Lung (tissue), 12 donors: Measurements from ENCODE around the gene AZU1. TPM values are rescaled to one million over a fixed set of nuclear protein-coding genes. Genes with fewer than 3 reads are reported as not detected.
A peak's percentile ranks its signal among the peaks of the same experiment; 100 is the strongest.

Source experiments
- ATAC-seq: fragments of 200-7000 bp; cut with Tn5 transposase; one replicate; pipeline ENCODE4 v1.9.1; 2020; ENCODE audit warnings: moderate number of reproducible peaks; ENCODE audit not compliant: insufficient read depth, low FRiP score
- DNase-seq, 3 donors: peaks; one replicate each; pipeline ENCODE4 v3.0.0-alpha.2; 2013 to 2017
- H3K27ac ChIP-seq, 2 donors: one replicate each; pipeline ENCODE4 v1.5.1; 2013; ENCODE audit warnings: mild to moderate bottlenecking in 2 of 2, moderate library complexity in 2 of 2, control low read depth in 1 of 2, inconsistent platforms in 1 of 2, low read depth in 1 of 2, low read length in 1 of 2
- H3K27me3 ChIP-seq, 3 donors: one replicate each; pipeline ENCODE4 v1.5.1; 2013; ENCODE audit warnings: low read length in 2 of 3; ENCODE audit not compliant: control insufficient read depth in 3 of 3, insufficient read depth in 3 of 3
- H3K36me3 ChIP-seq, 4 donors: one replicate each; pipeline ENCODE4 v1.5.1; 2013; ENCODE audit warnings: low read length in 4 of 4, mild to moderate bottlenecking in 1 of 4, moderate library complexity in 1 of 4; ENCODE audit not compliant: control insufficient read depth in 4 of 4, insufficient read depth in 4 of 4
- H3K4me1 ChIP-seq, 5 donors: one replicate each; pipeline ENCODE4 v1.5.1; 2013; ENCODE audit warnings: low read length in 5 of 5, mild to moderate bottlenecking in 2 of 5, moderate library complexity in 1 of 5; ENCODE audit not compliant: control insufficient read depth in 5 of 5, insufficient read depth in 5 of 5
- H3K4me3 ChIP-seq: one replicate; pipeline ENCODE4 v1.5.1; 2013; ENCODE audit warnings: mild to moderate bottlenecking, control low read depth, moderate library complexity
- H3K9ac ChIP-seq, 2 donors: one replicate each; pipeline ENCODE4 v1.5.1; 2013; ENCODE audit warnings: low read length in 2 of 2, control low read depth in 1 of 2; ENCODE audit not compliant: insufficient read depth in 1 of 2
- H3K9me3 ChIP-seq, 4 donors: one replicate each; pipeline ENCODE4 v1.5.1; 2013; ENCODE audit warnings: low read length in 3 of 4, mild to moderate bottlenecking in 1 of 4, moderate library complexity in 1 of 4; ENCODE audit not compliant: control insufficient read depth in 4 of 4, insufficient read depth in 3 of 4
- CTCF ChIP-seq: IDR thresholded peaks from 2 replicates; pipeline ENCODE4 v1.5.1; 2012; ENCODE audit warnings: mild to moderate bottlenecking; ENCODE audit errors: control extremely low read depth, extremely low read depth
- WGBS, 2 donors: extraction: QIAGEN DNeasy Blood & Tissue Kit; methylation state at CpG; one replicate each; pipeline ENCODE4 v1.1.7; 2013; 5-methylcytosine and 5-hydroxymethylcytosine counted together
- polyA plus RNA-seq, 2 donors: library from polyadenylated mRNA; stranded (reverse); fragments of 200-250 nt; gene quantifications; one replicate each; pipeline ENCODE4 v1.2.1, GENCODE V29; 2013
- total RNA-seq, 2 donors: library from RNA; depleted of rRNA in 1 of 2; stranded (reverse); fragments of >200 nt in 1 of 2; gene quantifications; one replicate each; pipeline ENCODE4 v1.2.1, GENCODE V29; 2014 to 2021
- donor health status: control.
- donor health status: control.
- donor health status: Bipolar disorder and iron deficiency.
- donor health status: healthy.
- donor health status: DM: yes; HTN: yes; CAD: no.

The AZU1 gene
- total and polyA plus RNA-seq, 4 donors: 2.0 to 9.8 (median 4.4) TPM

GRCh38 chr19:795691-796581, 31.7 kb upstream of the AZU1 start:
- Histone ChIP-seq H3K27me3 (no peaks in the 10 kb centered on the region), H3K4me3 (peak overlapping the region; percentile 49), H3K9ac (no peak overlapping the region), H3K9me3 (no peaks in the 10 kb centered on the region), H3K36me3 (peaks cover 0 to 16% (median 9%) of the 10 kb centered on the region in 4 donors), H3K27ac (no peak overlapping the region), H3K4me1 (peaks cover 7 to 23% (median 17%) of the 10 kb centered on the region in 5 donors)
- no peak for ATAC-seq
- TF ChIP-seq CTCF: no peak
- 80 to 82% methylated on average over 39 of the region's 39 CpGs for WGBS, 2 donors
- no peak for DNase-seq

GRCh38 chr19:796692-797527, 30.7 kb upstream of the AZU1 start, which contains the start of gene PTBP1:
TSS of gene PTBP1 (plus strand) at chr19:797452. CDS start at chr19:797498, 46 bp downstream.
- Histone ChIP-seq H3K4me3 (peak within 1 kb of the TSS; percentile 83), H3K27me3 (no peaks in the 10 kb centered on the region), H3K36me3 (peaks cover 0 to 24% (median 13%) of the 10 kb centered on the region in 4 donors), H3K4me1 (peaks cover 11 to 31% (median 24%) of the 10 kb centered on the region in 5 donors), H3K27ac (peak within 1 kb of the TSS; percentile 87 to 92), H3K9me3 (no peaks in the 10 kb centered on the region), H3K9ac (peak within 1 kb of the TSS in 1 of 2 donors; percentile 49)
- ATAC-seq (peak; percentile 90), DNase-seq (peak; percentile 100)
- WGBS, 2 donors: 0 to 1% methylated on average over 74 to 83 of the region's 83 CpGs
- TF ChIP-seq CTCF: no peak

- 0 to 1% methylated on average over 81 to 128 of the region's 129 CpGs for WGBS, 2 donors
- H3K4me1 ChIP-seq: peaks cover 12 to 40% (median 30%) of the 10 kb centered on the region in 5 donors
These were observed 29.9 kb upstream of the AZU1 start for GRCh38 chr19:797528-798414.

More at GRCh38 chr19:797528-798414, 29.9 kb upstream of the AZU1 start:
- no peak for TF ChIP-seq CTCF
- Histone ChIP-seq H3K9me3 (no peaks in the 10 kb centered on the region), H3K9ac (peak overlapping the region in 1 of 2 donors; percentile 49), H3K27me3 (no peaks in the 10 kb centered on the region), H3K27ac (peak overlapping the region; percentile 87 to 92), H3K4me3 (peak overlapping the region; percentile 83), H3K36me3 (peaks cover 0 to 24% (median 13%) of the 10 kb centered on the region in 4 donors)
- ATAC-seq: peak; percentile 40
- DNase-seq: peak; percentile 92 to 96 (median 92)
